IMR-90 (cell line): Measurements from ENCODE around the gene GBX2. TPM values are rescaled to one million over a fixed set of nuclear protein-coding genes. Genes with fewer than 3 reads are reported as not detected.

Experiments used
- ATAC-seq: fragments of 200-7000 bp; cut with Tn5 transposase; 2 replicates; pipeline ENCODE4 v1.9.1; 2020; ENCODE audit warnings: low read depth, mild to moderate bottlenecking, moderate library complexity
- BruUV-seq: library from RNA; stranded (reverse); fragments of 400-500 nt; replicated peaks from 2 replicates; lab custom pipeline; 2021; lab: Mats Ljungman, UMichigan
- CTCF ChIA-PET: fragments of 300-600 bp; formaldehyde crosslinking; extraction: SDS; loops from one replicate; lab custom pipeline; 2021; ENCODE audit warnings: antibody characterized with exemption; lab: Yijun Ruan, JAX
- POLR2A ChIA-PET: fragments of 300-600 bp; sonication (Branson Sonifier 250); formaldehyde crosslinking; loops from one replicate; lab custom pipeline; 2022; ENCODE audit warnings: antibody characterized with exemption; ENCODE audit not compliant: unreplicated experiment; lab: Charles Lee
- DNase-seq: peaks from one replicate; pipeline ENCODE4 v3.0.0; 2013
- H2AFZ ChIP-seq: replicated peaks from 2 replicates; pipeline ENCODE3; 2013; ENCODE audit warnings: low read length, mild to moderate bottlenecking; ENCODE audit not compliant: poor library complexity
- H2AK5ac ChIP-seq: 2 replicates; pipeline ENCODE4 v1.6.1; 2013; ENCODE audit warnings: low read depth, low read length, inconsistent platforms
- H2AK9ac ChIP-seq: replicated peaks from 2 replicates; pipeline ENCODE3; 2013; ENCODE audit warnings: mild to moderate bottlenecking, low read depth, low read length, moderate library complexity; ENCODE audit not compliant: poor library complexity
- H2BK120ac ChIP-seq: 2 replicates; pipeline ENCODE4 v1.6.1; 2013; ENCODE audit warnings: low read depth, low read length, inconsistent platforms
- H2BK15ac ChIP-seq: 3 replicates; pipeline ENCODE4 v1.6.1; 2013; ENCODE audit warnings: low read depth, low read length, inconsistent platforms
- H2BK20ac ChIP-seq: 2 replicates; pipeline ENCODE4 v1.6.1; 2013; ENCODE audit warnings: low read depth, mild to moderate bottlenecking, inconsistent platforms, low read length, moderate library complexity
- H2BK5ac ChIP-seq: 2 replicates; pipeline ENCODE4 v1.6.1; 2013; ENCODE audit warnings: mild to moderate bottlenecking, low read depth, low read length, inconsistent platforms; ENCODE audit not compliant: poor library complexity, severe bottlenecking
- H3K14ac ChIP-seq: replicated peaks from 2 replicates; pipeline ENCODE4 v1.6.1; 2013; ENCODE audit warnings: low read depth, low read length, inconsistent platforms
- H3K18ac ChIP-seq: 2 replicates; pipeline ENCODE4 v1.6.1; 2013; ENCODE audit warnings: low read depth, low read length, control low read depth
- H3K23ac ChIP-seq: 2 replicates; pipeline ENCODE4 v1.6.1; 2013; ENCODE audit warnings: low read depth, low read length, inconsistent platforms
- H3K27ac ChIP-seq: 2 replicates; pipeline ENCODE4 v1.5.1; 2013; ENCODE audit warnings: mild to moderate bottlenecking, control low read depth, low read length; ENCODE audit not compliant: insufficient read depth
- H3K27me3 ChIP-seq: 2 replicates; pipeline ENCODE4 v1.6.1; 2013; ENCODE audit warnings: low read length; ENCODE audit not compliant: control insufficient read depth, insufficient read depth
- H3K36me3 ChIP-seq: 2 replicates; pipeline ENCODE4 v1.6.1; 2013; ENCODE audit warnings: low read length, mixed read lengths; ENCODE audit not compliant: control insufficient read depth, insufficient read depth
- H3K4ac ChIP-seq: 2 replicates; pipeline ENCODE4 v1.6.1; 2013; ENCODE audit warnings: low read depth, low read length, inconsistent platforms
- H3K4me1 ChIP-seq: 2 replicates; pipeline ENCODE4 v1.6.1; 2013; ENCODE audit warnings: low read length, mixed read lengths; ENCODE audit not compliant: control insufficient read depth, insufficient read depth
- H3K4me2 ChIP-seq: 2 replicates; pipeline ENCODE4 v1.6.1; 2013; ENCODE audit warnings: low read depth, mild to moderate bottlenecking, control low read depth, low read length, moderate library complexity
- H3K4me3 ChIP-seq: 2 replicates; pipeline ENCODE4 v1.5.1; 2013; ENCODE audit warnings: low read depth, mild to moderate bottlenecking, control low read depth, low read length, moderate library complexity; ENCODE audit not compliant: insufficient read depth
- H3K56ac ChIP-seq: 2 replicates; pipeline ENCODE4 v1.6.1; 2013; ENCODE audit warnings: low read length, inconsistent platforms; ENCODE audit not compliant: insufficient read depth; ENCODE audit errors: extremely low read depth
- H3K79me1 ChIP-seq, 2 experiments: 2 replicates each; pipeline ENCODE4 v1.6.1; 2013; ENCODE audit warnings: low read length in 2 of 2, inconsistent platforms in 1 of 2, low read depth in 1 of 2
- H3K9ac ChIP-seq: 2 replicates; pipeline ENCODE4 v1.6.1; 2013; ENCODE audit warnings: low read depth, low read length, control low read depth
- H3K9me1 ChIP-seq: 2 replicates; pipeline ENCODE4 v1.6.1; 2013; ENCODE audit warnings: low read length, inconsistent platforms; ENCODE audit not compliant: insufficient read depth
- H3K9me3 ChIP-seq: 2 replicates; pipeline ENCODE4 v1.6.1; 2013; ENCODE audit warnings: low read length; ENCODE audit not compliant: control insufficient read depth, insufficient read depth
- H4K20me1 ChIP-seq: 2 replicates; pipeline ENCODE4 v1.6.1; 2013; ENCODE audit warnings: low read length, inconsistent platforms; ENCODE audit not compliant: insufficient read depth
- H4K5ac ChIP-seq: 2 replicates; pipeline ENCODE4 v1.6.1; 2013; ENCODE audit warnings: mild to moderate bottlenecking, low read depth, low read length, control low read depth
- H4K8ac ChIP-seq, 2 experiments: 2 replicates each; pipeline ENCODE4 v1.6.1; 2013; ENCODE audit warnings: low read depth in 2 of 2, low read length in 2 of 2, control low read depth in 1 of 2, inconsistent platforms in 1 of 2
- H4K91ac ChIP-seq: 2 replicates; pipeline ENCODE4 v1.6.1; 2013; ENCODE audit warnings: low read depth, low read length, inconsistent platforms; ENCODE audit not compliant: insufficient read depth
- BHLHE40 ChIP-seq: fragments of 150-350 bp; IDR thresholded peaks from 2 replicates; pipeline ENCODE4 v1.6.1; 2016; ENCODE audit warnings: mild to moderate bottlenecking, low read depth, low read length
- CEBPB ChIP-seq: IDR thresholded peaks from 2 replicates; pipeline ENCODE4 v1.6.1; 2012; ENCODE audit warnings: low read depth, low read length, improper control_type of control experiment
- CHD1 ChIP-seq: IDR thresholded peaks from 2 replicates; pipeline ENCODE4 v1.6.1; 2012; ENCODE audit warnings: low read depth, low read length, improper control_type of control experiment
- ELK1 ChIP-seq: fragments of 150-350 bp; IDR thresholded peaks from 2 replicates; pipeline ENCODE4 v1.6.1; 2016; ENCODE audit warnings: low read depth, mild to moderate bottlenecking, low read length, moderate library complexity, borderline replicate concordance
- FOS ChIP-seq: fragments of 150-350 bp; IDR thresholded peaks from 2 replicates; pipeline ENCODE4 v1.6.1; 2016; ENCODE audit warnings: low read depth, low read length
- MAFK ChIP-seq: IDR thresholded peaks from 2 replicates; pipeline ENCODE4 v1.6.1; 2012; ENCODE audit warnings: low read depth, low read length, improper control_type of control experiment
- MXI1 ChIP-seq: IDR thresholded peaks from 2 replicates; pipeline ENCODE4 v1.6.1; 2012; ENCODE audit warnings: low read depth, mild to moderate bottlenecking, low read length, moderate library complexity, borderline replicate concordance
- NFE2L2 ChIP-seq: fragments of 150-350 bp; IDR thresholded peaks from 2 replicates; pipeline ENCODE4 v1.6.1; 2016; ENCODE audit warnings: low read depth, mild to moderate bottlenecking, low read length
- POLR2A ChIP-seq: IDR thresholded peaks from 2 replicates; pipeline ENCODE4 v1.6.1; 2012; ENCODE audit warnings: mild to moderate bottlenecking, low read depth, low read length
- RAD21 ChIP-seq: IDR thresholded peaks from 2 replicates; pipeline ENCODE4 v1.6.1; 2012; ENCODE audit warnings: low read length, improper control_type of control experiment
- RCOR1 ChIP-seq: IDR thresholded peaks from 2 replicates; pipeline ENCODE4 v1.6.1; 2012; ENCODE audit warnings: mild to moderate bottlenecking, low read length, improper control_type of control experiment; ENCODE audit not compliant: insufficient replicate concordance
- RFX5 ChIP-seq: IDR thresholded peaks from 2 replicates; pipeline ENCODE4 v1.8.0; 2012; ENCODE audit warnings: low read depth, mild to moderate bottlenecking, low read length, moderate library complexity
- SMC3 ChIP-seq: fragments of 150-350 bp; IDR thresholded peaks from 2 replicates; pipeline ENCODE4 v1.6.1; 2016; ENCODE audit warnings: low read depth, mild to moderate bottlenecking, antibody characterized with exemption, low read length, moderate library complexity
- USF2 ChIP-seq: fragments of 150-350 bp; IDR thresholded peaks from 2 replicates; pipeline ENCODE4 v1.6.1; 2017; ENCODE audit warnings: mild to moderate bottlenecking, antibody characterized with exemption, low read length, low read depth
- WGBS, 2 experiments: methylation state at CpG; one replicate each; pipeline versions ENCODE4 v1.1.5 to v1.1.7; 2013; ENCODE audit warnings: missing lambda C conversion rate in 2 of 2; ENCODE audit not compliant: insufficient read length in 1 of 2; ENCODE audit errors: extremely low coverage in 2 of 2; 5-methylcytosine and 5-hydroxymethylcytosine counted together
- dilution Hi-C: fragments of 300-500 bp; cut with HindIII; formaldehyde crosslinking; loops from one replicate; pipeline ENCODE4 v1.14.3; 2018; ENCODE audit warnings: low sequenced_read_pairs; ENCODE audit not compliant: unreplicated experiment
- in situ Hi-C: fragments of 300-500 bp; cut with MboI; formaldehyde crosslinking; loops from 3 replicates; pipeline ENCODE4 v1.14.3; 2019; ENCODE audit warnings: low sequenced_read_pairs, inconsistent platforms, mixed read lengths
- intact Hi-C: fragments of 100-400 bp; cut with micrococcal nuclease; formaldehyde crosslinking; loops from 2 replicates; pipeline ENCODE4 v1.10.0; 2022
- polyA plus RNA-seq, 3 experiments: library from polyadenylated mRNA; depleted of rRNA; stranded (reverse); fragments of >200 nt; gene quantifications; 2 replicates each; pipeline ENCODE4 v1.2.3, GENCODE V29; 2012; ENCODE audit warnings: low replicate concordance in 1 of 3
- total RNA-seq: library from RNA; depleted of rRNA; stranded (reverse); fragments of >200 nt; gene quantifications from 2 replicates; pipeline ENCODE4 v1.2.3, GENCODE V29; 2012
- TF ChIP-seq, protein P1 (sequence below): conservative IDR thresholded peaks from 2 replicates; pipeline ENCODE4 v1.5.1; 2012; ENCODE audit warnings: mild to moderate bottlenecking, low read depth, low read length, improper control_type of control experiment

GBX2 gene
- total and polyA plus RNA-seq, 2 of the 4 experiments (the other 2 are of a cell fraction): 0.10 TPM; not detected in 1

- Histone ChIP-seq H3K18ac (no peak overlapping the region), H2AK5ac (no peak overlapping the region), H2AFZ (no peak overlapping the region), H2BK5ac (no peak overlapping the region), H3K4me3 (no peak overlapping the region), H3K4me2 (no peak overlapping the region), H3K56ac (no peak overlapping the region), H2BK20ac (no peak overlapping the region), H2BK120ac (no peak overlapping the region), H3K27ac (no peak overlapping the region), H4K20me1 (no peaks in the 10 kb centered on the region), H3K14ac (no peak overlapping the region), H4K8ac (no peak overlapping the region), H3K79me1 (no peaks in the 10 kb centered on the region), H4K91ac (no peak overlapping the region), H2BK15ac (no peak overlapping the region), H3K27me3 (peaks cover 8% of the 10 kb centered on the region; the same call in 1 of the 2 replicates), H3K9ac (no peak overlapping the region), H3K9me3 (peaks cover 3% of the 10 kb centered on the region; the same call in 1 of the 2 replicates), H3K23ac (no peak overlapping the region), H4K5ac (no peak overlapping the region), H2AK9ac (no peak overlapping the region), H3K9me1 (no peaks in the 10 kb centered on the region), H3K4ac (no peak overlapping the region), H3K36me3 (no peaks in the 10 kb centered on the region), H3K4me1 (peaks cover 6% of the 10 kb centered on the region; the same call in 1 of the 2 replicates)
- peak; percentile 40 for ATAC-seq
- WGBS, 2 experiments: no CpG with 5 or more reads among the region's 9 CpGs
- in situ Hi-C loops: no loop called here
- dilution Hi-C loops: loop anchor here (25.0 kb wide), 1 partner anchor 394 kb away; no protein-coding TSS in a partner anchor
- DNase-seq: peak; percentile 65
- BruUV-seq: no TSS peak
- intact Hi-C loops: loop anchor here (1.0 to 5.0 kb wide), 4 partner anchors 378 to 881 kb away; no protein-coding TSS in a partner anchor
- ChIA-PET POLR2A (no interaction called here), CTCF (interaction anchor here (0.5 to 3.0 kb wide), 10 partner anchors 13 to 415 kb away, joined by 3 to 32 read pairs (median 3); no protein-coding TSS in a partner anchor)
- TF ChIP-seq RCOR1 (no peak), MXI1 (no peak), NFE2L2 (no peak), SMC3 (peak; percentile 86), FOS (no peak), MAFK (no peak), CEBPB (no peak), ELK1 (no peak), CHD1 (no peak), BHLHE40 (no peak), RFX5 (no peak), RAD21 (peak; percentile 78), USF2 (no peak), POLR2A (no peak)
- TF ChIP-seq, protein P1, sequence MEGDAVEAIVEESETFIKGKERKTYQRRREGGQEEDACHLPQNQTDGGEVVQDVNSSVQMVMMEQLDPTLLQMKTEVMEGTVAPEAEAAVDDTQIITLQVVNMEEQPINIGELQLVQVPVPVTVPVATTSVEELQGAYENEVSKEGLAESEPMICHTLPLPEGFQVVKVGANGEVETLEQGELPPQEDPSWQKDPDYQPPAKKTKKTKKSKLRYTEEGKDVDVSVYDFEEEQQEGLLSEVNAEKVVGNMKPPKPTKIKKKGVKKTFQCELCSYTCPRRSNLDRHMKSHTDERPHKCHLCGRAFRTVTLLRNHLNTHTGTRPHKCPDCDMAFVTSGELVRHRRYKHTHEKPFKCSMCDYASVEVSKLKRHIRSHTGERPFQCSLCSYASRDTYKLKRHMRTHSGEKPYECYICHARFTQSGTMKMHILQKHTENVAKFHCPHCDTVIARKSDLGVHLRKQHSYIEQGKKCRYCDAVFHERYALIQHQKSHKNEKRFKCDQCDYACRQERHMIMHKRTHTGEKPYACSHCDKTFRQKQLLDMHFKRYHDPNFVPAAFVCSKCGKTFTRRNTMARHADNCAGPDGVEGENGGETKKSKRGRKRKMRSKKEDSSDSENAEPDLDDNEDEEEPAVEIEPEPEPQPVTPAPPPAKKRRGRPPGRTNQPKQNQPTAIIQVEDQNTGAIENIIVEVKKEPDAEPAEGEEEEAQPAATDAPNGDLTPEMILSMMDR: peak; percentile 81
These were observed 12.8 kb upstream of the GBX2 start for GRCh38 chr2:236180831-236181453.
